ENCODE results near the gene RESP18.

The RESP18 gene

GRCh38 chr2:219277703-219278654 lies 54.6 kb downstream of the RESP18 start:
- DNase-seq (ENCODE audit: low spot score) = peak; percentile 89

All from ecto neural progenitor cell (in vitro differentiated cells).